H54 (cell line): ENCODE results near the gene DLG2.

ENCODE experiments used
- DNase-seq: peaks from one replicate; pipeline ENCODE4 v3.0.0; 2011; ENCODE audit warnings: low spot score, mixed read lengths; ENCODE audit not compliant: insufficient read length
- FAIRE-seq: peaks from 3 replicates; lab custom pipeline; 2011; peaks lifted over from hg19 to GRCh38; lab: Jason Lieb, UNC
- POLR2A ChIP-seq: IDR thresholded peaks from 2 replicates; pipeline ENCODE4 v1.6.1; 2011; ENCODE audit warnings: low read depth, mild to moderate bottlenecking, low read length

The DLG2 gene

GRCh38 chr11:83990160-83990733, 1636.9 kb downstream of the DLG2 start:
- no peak for FAIRE-seq
- no peak for DNase-seq
- no peak for TF ChIP-seq POLR2A

- TF ChIP-seq POLR2A, result no peak
- no peak for FAIRE-seq
- no peak for DNase-seq
These were observed 1644.3 kb downstream of the DLG2 start for GRCh38 chr11:83982825-83983224.

GRCh38 chr11:83979593-83979992, 1647.6 kb downstream of the DLG2 start:
- no peak for TF ChIP-seq POLR2A
- no peak for DNase-seq
- FAIRE-seq, result no peak

GRCh38 chr11:83978942-83979341, 1648.2 kb downstream of the DLG2 start:
- TF ChIP-seq POLR2A, result no peak
- no peak for DNase-seq
- FAIRE-seq, result no peak

GRCh38 chr11:83976086-83976485, 1651.1 kb downstream of the DLG2 start:
- DNase-seq (no peak), FAIRE-seq (no peak)

GRCh38 chr11:83972536-83972935, 1654.6 kb downstream of the DLG2 start:
- FAIRE-seq (no peak), DNase-seq (no peak)
- no peak for TF ChIP-seq POLR2A

More at GRCh38 chr11:83976086-83976485, 1651.1 kb downstream of the DLG2 start:
- no peak for TF ChIP-seq POLR2A

GRCh38 chr11:83971063-83971462, 1656.1 kb downstream of the DLG2 start:
- DNase-seq, result no peak
- TF ChIP-seq POLR2A, result no peak
- no peak for FAIRE-seq

- no peak for DNase-seq
These were observed 1657.0 kb downstream of the DLG2 start for GRCh38 chr11:83970061-83970671.

GRCh38 chr11:83957038-83957900, 1669.9 kb downstream of the DLG2 start:
- no peak for DNase-seq
- TF ChIP-seq POLR2A, result no peak
- FAIRE-seq, result no peak

More at GRCh38 chr11:83970061-83970671, 1657.0 kb downstream of the DLG2 start:
- TF ChIP-seq POLR2A, result no peak
- FAIRE-seq, result no peak

- TF ChIP-seq POLR2A, result no peak
- FAIRE-seq (no peak), DNase-seq (no peak)
These were observed 1670.9 kb downstream of the DLG2 start for GRCh38 chr11:83956119-83956697.

GRCh38 chr11:83954780-83955179, 1672.4 kb downstream of the DLG2 start:
- FAIRE-seq, result no peak

GRCh38 chr11:83951521-83951920, 1675.6 kb downstream of the DLG2 start:
- FAIRE-seq, result no peak
- no peak for TF ChIP-seq POLR2A
- no peak for DNase-seq

More at GRCh38 chr11:83954780-83955179, 1672.4 kb downstream of the DLG2 start:
- DNase-seq, result no peak
- TF ChIP-seq POLR2A, result no peak

GRCh38 chr11:83948200-83948599, 1678.9 kb downstream of the DLG2 start:
- TF ChIP-seq POLR2A, result no peak
- DNase-seq (no peak), FAIRE-seq (no peak)

GRCh38 chr11:83945976-83946375, 1681.2 kb downstream of the DLG2 start:
- FAIRE-seq (no peak), DNase-seq (no peak)
- no peak for TF ChIP-seq POLR2A

GRCh38 chr11:83941050-83941449, 1686.1 kb downstream of the DLG2 start:
- DNase-seq (no peak), FAIRE-seq (no peak)
- TF ChIP-seq POLR2A, result no peak
